Immature natural killer cell (primary cell): Measurements from ENCODE around the gene HINFP. TPM values are rescaled to one million over a fixed set of nuclear protein-coding genes. Genes with fewer than 3 reads are reported as not detected.

Experiments
- DNase-seq, 3 donors: peaks; one replicate each; pipeline ENCODE4 v3.0.0; 2022; ENCODE audit warnings: mixed read lengths in 1 of 3
- H3K27ac Mint-ChIP-seq, 6 donors: one replicate each; pipeline ENCODE4 v1.8.0; 2020; ENCODE audit warnings: mixed read lengths in 6 of 6, mild to moderate bottlenecking in 5 of 6, inconsistent platforms in 4 of 6, moderate library complexity in 3 of 6
- H3K27me3 Mint-ChIP-seq, 3 donors: one replicate each; pipeline ENCODE4 v1.8.0; 2020 to 2021; ENCODE audit warnings: low read depth in 3 of 3, mild to moderate bottlenecking in 3 of 3, mixed read lengths in 3 of 3, moderate library complexity in 3 of 3, inconsistent platforms in 1 of 3
- H3K36me3 Mint-ChIP-seq, 3 donors: one replicate each; pipeline ENCODE4 v1.8.0; 2020; ENCODE audit warnings: mixed read lengths in 3 of 3, inconsistent platforms in 2 of 3, mild to moderate bottlenecking in 2 of 3
- H3K4me1 Mint-ChIP-seq, 2 donors: one replicate each; pipeline ENCODE4 v1.8.0; 2020; ENCODE audit warnings: inconsistent platforms in 2 of 2, mild to moderate bottlenecking in 2 of 2, mixed read lengths in 2 of 2, moderate library complexity in 1 of 2
- H3K4me3 Mint-ChIP-seq, 5 donors: one replicate each; pipeline ENCODE4 v1.8.0; 2020; ENCODE audit warnings: mild to moderate bottlenecking in 5 of 5, mixed read lengths in 5 of 5, inconsistent platforms in 3 of 5, moderate library complexity in 3 of 5
- H3K9me3 Mint-ChIP-seq, 6 donors: one replicate each; pipeline ENCODE4 v1.8.0; 2020; ENCODE audit warnings: mild to moderate bottlenecking in 6 of 6, mixed read lengths in 6 of 6, inconsistent platforms in 4 of 6, moderate library complexity in 3 of 6
- polyA plus RNA-seq, 3 donors: library from polyadenylated mRNA; unstranded; fragments of 300-500 nt; fragmentation: Illumina TruSeq; gene quantifications; one replicate each; pipeline ENCODE4 v1.2.3, GENCODE V29; 2021

Gene HINFP
- polyA plus RNA-seq, 3 donors from 2014 or later = 9.2 to 18.6 (median 11.0) TPM

DNA sequence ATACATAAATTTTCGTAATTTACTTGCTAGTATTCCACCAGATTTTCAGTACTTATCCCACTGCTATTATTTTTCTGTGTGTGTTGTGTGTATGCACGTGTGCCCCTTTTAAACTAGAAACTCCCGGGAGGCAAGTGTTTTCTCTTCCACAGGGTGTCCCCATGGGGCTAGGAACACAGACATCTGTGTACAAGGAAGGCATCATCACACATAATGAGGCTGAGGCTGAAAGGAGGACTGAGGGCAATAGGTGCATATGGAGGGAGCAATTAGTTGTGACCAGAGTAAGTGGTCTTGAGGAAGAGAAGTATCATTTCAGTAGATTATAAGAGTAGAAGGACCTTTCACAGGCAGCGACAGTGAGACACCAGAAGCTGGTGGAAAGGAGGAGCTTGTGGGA is 17.6 kb upstream of the HINFP start:
- Mint-ChIP-seq H3K4me1 (peaks cover 58 to 59% of the 10 kb centered on the region in 2 donors), H3K4me3 (peak overlapping the region; percentile 64 to 93 (median 71))

DNA sequence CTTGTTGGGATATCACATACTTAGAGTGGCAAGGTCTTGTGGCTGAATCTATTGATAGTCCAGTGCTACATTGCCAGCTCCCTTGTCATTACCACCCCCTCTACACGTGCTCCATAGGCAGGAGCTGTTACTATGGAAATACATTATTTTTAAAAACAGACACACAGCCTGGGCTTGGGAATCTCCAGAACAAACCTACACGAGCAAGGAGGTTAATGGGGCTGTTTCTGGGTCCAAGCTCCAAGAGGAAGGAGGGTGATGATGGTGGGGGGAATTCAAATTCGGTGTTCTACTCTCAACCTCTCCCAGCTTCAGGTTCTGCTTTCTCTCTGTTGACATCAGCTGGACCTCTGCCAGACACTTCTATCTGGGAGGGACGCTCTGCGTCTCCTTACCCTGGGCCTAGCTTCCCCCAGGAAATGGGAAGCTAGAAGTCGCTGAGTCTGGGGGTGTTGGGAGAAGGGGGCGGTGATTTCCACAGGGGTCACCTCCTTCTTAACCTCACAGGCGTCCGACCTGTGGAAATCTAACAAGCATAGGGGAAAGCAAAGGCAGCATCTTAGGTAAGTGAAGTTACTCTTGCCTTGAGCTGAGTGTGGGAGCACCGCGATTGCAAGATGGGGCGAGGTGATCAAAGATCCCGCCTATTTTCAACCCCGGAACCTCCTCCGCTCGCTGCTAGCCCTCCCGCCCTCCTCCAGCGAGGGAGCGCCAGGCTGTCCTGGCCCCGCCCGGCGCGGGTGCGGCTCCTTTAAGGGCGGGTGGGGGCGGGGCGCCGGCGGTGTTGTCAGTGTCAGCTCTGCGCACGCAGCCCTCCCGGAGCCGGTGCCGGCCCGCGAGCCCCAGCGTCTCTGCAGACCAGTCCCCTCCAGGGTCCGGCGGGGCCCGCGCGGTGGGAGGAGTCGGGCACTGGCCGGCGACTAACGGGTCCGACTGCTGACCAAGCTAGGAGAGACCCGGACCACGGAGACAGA is 14.5 kb upstream of the HINFP start, which contains the start of gene C2CD2L:
TSS of gene C2CD2L (plus strand) at position 781 of the 974 bp plus-strand sequence. CDS start 398 bp downstream, outside the sequence.
- DNase-seq = peak; percentile 81 to 84 (median 84)
- Mint-ChIP-seq H3K4me1 (peaks cover 44 to 53% of the 10 kb centered on the region in 2 donors), H3K27ac (peak within 1 kb of the TSS; percentile 80 to 95 (median 91)), H3K36me3 (peaks cover 3 to 6% (median 5%) of the 10 kb centered on the region in 3 donors), H3K4me3 (peak within 1 kb of the TSS; percentile 88 to 95 (median 90)), H3K9me3 (no peaks in the 10 kb centered on the region), H3K27me3 (peaks cover 0 to 2% (median 2%) of the 10 kb centered on the region in 3 donors)

More for the DNA sequence above, 17.6 kb upstream of the HINFP start:
- Mint-ChIP-seq H3K36me3 (peaks cover under 1 to 2% (median 1%) of the 10 kb centered on the region in 3 donors), H3K9me3 (no peaks in the 10 kb centered on the region), H3K27me3 (peaks cover 0 to 2% (median 2%) of the 10 kb centered on the region in 3 donors), H3K27ac (peak overlapping the region in 3 of 6 donors; percentile 78 to 88 (median 87))
- no peak for DNase-seq

DNA sequence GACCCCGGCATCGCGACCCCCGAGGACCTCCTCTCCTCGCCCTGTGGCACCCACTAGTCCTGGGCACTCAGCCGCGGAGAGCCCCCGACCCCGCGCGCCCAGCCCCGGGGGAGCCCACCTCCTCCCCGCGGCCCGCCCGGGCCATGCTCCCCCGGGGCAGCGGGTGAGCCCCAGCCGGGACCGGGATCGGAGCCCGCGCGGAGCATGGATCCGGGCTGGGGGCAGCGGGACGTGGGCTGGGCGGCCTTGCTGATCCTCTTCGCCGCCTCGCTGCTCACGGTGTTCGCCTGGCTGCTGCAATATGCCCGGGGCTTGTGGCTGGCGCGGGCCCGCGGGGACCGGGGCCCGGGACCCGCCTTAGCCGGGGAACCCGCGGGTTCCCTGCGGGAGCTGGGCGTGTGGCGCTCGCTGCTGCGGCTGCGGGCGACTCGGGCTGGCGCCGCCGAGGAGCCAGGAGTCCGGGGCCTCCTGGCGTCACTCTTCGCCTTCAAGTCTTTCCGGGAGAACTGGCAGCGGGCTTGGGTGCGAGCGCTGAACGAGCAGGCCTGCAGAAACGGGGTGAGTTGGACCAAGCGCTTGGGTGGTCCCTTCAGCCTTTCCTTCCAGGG is 13.7 kb upstream of the HINFP start:
- peaks cover 5 to 7% (median 6%) of the 10 kb centered on the region in 3 donors for H3K36me3 Mint-ChIP-seq
- H3K4me3 Mint-ChIP-seq = peak overlapping the region; percentile 88 to 95 (median 90)
- H3K27ac Mint-ChIP-seq = peak overlapping the region; percentile 77 to 90 (median 82)
- peaks cover 37 to 45% of the 10 kb centered on the region in 2 donors for H3K4me1 Mint-ChIP-seq
- peaks cover 0 to 4% (median 2%) of the 10 kb centered on the region in 3 donors for H3K27me3 Mint-ChIP-seq
- DNase-seq = no peak
- H3K9me3 Mint-ChIP-seq = no peaks in the 10 kb centered on the region

DNA sequence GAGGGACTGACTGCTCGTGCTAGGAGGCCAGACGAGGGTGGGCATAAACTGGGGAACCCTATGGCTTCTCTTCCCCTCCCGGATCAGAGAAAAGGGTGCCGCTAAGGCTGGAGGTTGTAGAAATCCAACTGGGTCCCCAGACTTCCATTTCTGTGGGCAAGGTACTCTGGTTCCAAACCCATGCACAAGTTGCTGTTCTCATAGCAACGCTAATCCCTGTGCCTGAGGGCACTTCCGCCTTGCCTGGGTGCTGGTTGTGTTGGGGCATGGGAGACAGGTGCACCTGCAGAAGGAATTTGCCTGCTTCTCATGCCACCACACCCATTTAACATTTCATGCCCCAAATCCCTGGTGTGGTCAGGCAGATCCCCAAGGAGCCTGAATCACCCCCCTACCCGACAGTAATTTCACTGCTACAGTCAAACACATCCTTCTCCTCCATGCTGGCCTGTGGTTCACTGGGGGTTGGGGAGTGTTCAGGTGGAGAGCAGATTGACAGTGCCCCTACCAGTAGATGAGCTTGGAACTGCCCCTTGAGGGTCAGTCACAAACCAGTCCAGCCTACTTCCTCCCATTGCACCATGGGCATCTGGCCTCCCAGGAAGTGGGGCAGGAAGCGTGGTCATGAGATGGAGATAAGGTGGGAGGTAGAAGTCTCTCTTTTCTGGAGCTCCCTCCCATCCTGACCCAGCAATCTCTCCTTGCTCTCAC is 13.1 kb upstream of the HINFP start:
- DNase-seq = peak in 1 of 3 donors; percentile 26
- Mint-ChIP-seq H3K4me1 (peaks cover 34 to 45% of the 10 kb centered on the region in 2 donors), H3K36me3 (peaks cover 5 to 11% (median 7%) of the 10 kb centered on the region in 3 donors), H3K9me3 (no peaks in the 10 kb centered on the region), H3K27me3 (peaks cover 0 to 4% (median 2%) of the 10 kb centered on the region in 3 donors), H3K4me3 (peak overlapping the region; percentile 87 to 95 (median 90)), H3K27ac (peak overlapping the region; percentile 77 to 90 (median 82))

DNA sequence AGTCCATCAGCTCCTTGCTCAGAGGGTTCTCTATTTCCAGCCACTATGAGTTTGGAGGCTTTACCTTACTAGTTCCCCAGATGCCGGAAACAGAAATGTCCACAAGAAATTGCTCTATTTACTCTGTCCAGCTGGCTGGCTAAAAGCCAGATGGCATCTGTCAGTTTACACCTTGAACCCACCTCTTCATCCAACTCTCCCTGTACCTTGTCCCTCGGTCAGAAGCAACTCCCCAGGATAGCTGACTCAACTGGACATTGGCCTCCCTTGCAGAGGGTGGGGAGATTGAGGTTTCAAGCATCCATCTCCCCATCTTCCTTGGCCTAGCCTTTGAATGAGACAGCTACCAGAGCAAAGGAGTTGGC is 12.5 kb upstream of the HINFP start:
- Mint-ChIP-seq H3K27me3 (peaks cover 0 to 4% (median 2%) of the 10 kb centered on the region in 3 donors), H3K36me3 (peaks cover 5 to 11% (median 7%) of the 10 kb centered on the region in 3 donors), H3K4me1 (peaks cover 32 to 42% of the 10 kb centered on the region in 2 donors), H3K9me3 (no peaks in the 10 kb centered on the region), H3K27ac (peak overlapping the region; percentile 77 to 90 (median 82)), H3K4me3 (peak overlapping the region; percentile 87 to 95 (median 90))
- no peak for DNase-seq

DNA sequence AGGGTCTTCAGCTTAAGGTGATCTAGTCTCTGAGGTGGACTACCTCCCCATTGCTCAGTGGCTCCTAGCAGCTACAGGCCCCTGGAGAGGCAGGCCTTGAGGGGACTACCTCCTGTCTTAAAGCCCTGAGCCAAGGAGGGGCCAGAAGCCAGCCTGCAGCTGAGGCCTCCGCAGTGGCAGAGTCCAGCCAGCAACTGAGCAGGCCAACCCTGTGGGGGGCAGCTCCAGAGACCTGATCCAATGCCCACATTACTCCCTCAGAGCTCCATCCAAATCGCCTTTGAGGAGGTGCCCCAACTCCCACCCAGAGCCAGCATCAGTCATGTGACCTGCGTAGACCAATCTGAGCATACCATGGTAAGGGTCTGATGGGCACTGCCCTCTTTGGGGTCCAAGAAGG is 11.5 kb upstream of the HINFP start:
- peaks cover 5 to 15% (median 7%) of the 10 kb centered on the region in 3 donors for H3K36me3 Mint-ChIP-seq
- H3K27ac Mint-ChIP-seq = peak overlapping the region; percentile 12 to 82 (median 58)
- H3K4me3 Mint-ChIP-seq = peak overlapping the region in 3 of 5 donors; percentile 87 to 93 (median 90)
- no peaks in the 10 kb centered on the region for H3K9me3 Mint-ChIP-seq
- DNase-seq = no peak
- peaks cover 31 to 39% of the 10 kb centered on the region in 2 donors for H3K4me1 Mint-ChIP-seq
- peaks cover 0 to 4% (median 2%) of the 10 kb centered on the region in 3 donors for H3K27me3 Mint-ChIP-seq

DNA sequence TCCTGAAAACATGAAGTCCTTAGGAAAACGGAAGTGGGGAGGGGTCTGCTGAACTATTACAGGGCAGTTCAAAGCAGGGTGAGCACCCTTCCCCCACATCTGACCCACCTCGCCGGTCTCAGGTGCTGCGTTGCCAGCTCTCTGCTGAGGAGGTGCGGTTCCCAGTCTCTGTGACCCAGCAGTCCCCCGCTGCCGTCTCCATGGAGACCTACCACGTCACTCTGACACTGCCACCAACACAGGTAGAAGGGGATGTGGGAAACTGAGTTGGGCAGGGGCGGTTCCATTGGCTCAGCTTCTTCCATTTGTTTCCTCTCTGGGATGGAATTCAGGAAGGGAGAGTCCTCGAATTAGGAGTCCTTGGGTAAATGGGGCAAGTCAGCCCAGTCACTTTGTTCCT is 10.9 kb upstream of the HINFP start:
- Mint-ChIP-seq H3K4me1 (peaks cover 32 to 44% of the 10 kb centered on the region in 2 donors), H3K27ac (peak overlapping the region in 2 of 6 donors; percentile 35 to 69)

GRCh38 chr11:119111361-119111925 is 9.9 kb upstream of the HINFP start:
- H3K4me3 Mint-ChIP-seq = no peak overlapping the region
- H3K36me3 Mint-ChIP-seq = peaks cover 10 to 23% (median 14%) of the 10 kb centered on the region in 3 donors
- peaks cover 0 to 8% (median 2%) of the 10 kb centered on the region in 3 donors for H3K27me3 Mint-ChIP-seq
- no peak overlapping the region for H3K27ac Mint-ChIP-seq
- peaks cover 29 to 45% of the 10 kb centered on the region in 2 donors for H3K4me1 Mint-ChIP-seq
- no peaks in the 10 kb centered on the region for H3K9me3 Mint-ChIP-seq
- DNase-seq = no peak

More for the DNA sequence above, 10.9 kb upstream of the HINFP start:
- peaks cover 9 to 20% (median 11%) of the 10 kb centered on the region in 3 donors for H3K36me3 Mint-ChIP-seq
- no peak overlapping the region for H3K4me3 Mint-ChIP-seq
- peaks cover 0 to 4% (median 2%) of the 10 kb centered on the region in 3 donors for H3K27me3 Mint-ChIP-seq
- H3K9me3 Mint-ChIP-seq = no peaks in the 10 kb centered on the region
- DNase-seq = no peak

DNA sequence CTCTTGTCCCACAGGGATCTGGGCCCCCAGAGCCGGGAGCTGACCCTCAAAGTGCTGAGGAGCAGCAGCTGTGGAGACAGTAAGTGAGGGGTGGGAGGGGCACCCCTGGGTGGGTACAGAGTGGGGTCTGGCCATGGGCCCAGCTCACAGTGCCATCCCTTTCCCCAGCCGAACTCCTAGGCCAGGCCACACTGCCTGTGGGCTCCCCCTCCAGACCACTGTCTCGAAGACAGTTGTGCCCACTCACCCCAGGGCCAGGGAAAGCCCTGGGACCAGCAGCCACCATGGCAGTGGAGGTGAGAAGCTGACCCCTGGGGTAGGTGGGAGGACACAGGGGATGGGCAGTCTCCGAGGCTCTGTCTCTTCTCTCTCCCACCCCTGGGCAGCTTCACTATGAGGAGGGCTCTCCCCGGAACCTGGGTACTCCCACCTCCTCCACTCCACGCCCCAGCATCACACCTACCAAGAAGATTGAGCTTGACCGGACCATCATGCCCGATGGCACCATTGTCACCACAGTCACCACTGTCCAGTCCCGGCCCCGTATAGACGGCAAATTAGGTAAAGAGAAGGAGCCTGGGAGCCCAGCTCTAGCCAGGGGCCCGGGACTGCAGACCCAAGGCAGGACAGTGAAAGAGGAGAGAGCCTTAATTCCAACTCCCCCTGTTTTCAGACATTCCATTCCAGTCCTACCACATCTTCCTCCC is 8.9 kb upstream of the HINFP start:
- Mint-ChIP-seq H3K4me3 (no peak overlapping the region), H3K36me3 (peaks cover 10 to 23% (median 14%) of the 10 kb centered on the region in 3 donors), H3K27me3 (peaks cover 0 to 8% (median 2%) of the 10 kb centered on the region in 3 donors), H3K27ac (no peak overlapping the region), H3K4me1 (peaks cover 23 to 38% of the 10 kb centered on the region in 2 donors), H3K9me3 (no peaks in the 10 kb centered on the region)
- DNase-seq = no peak

GRCh38 chr11:119113716-119114115 is 7.7 kb upstream of the HINFP start:
- H3K27ac Mint-ChIP-seq = no peak overlapping the region
- peaks cover 14 to 30% of the 10 kb centered on the region in 2 donors for H3K4me1 Mint-ChIP-seq
- H3K36me3 Mint-ChIP-seq = peaks cover 10 to 23% (median 14%) of the 10 kb centered on the region in 3 donors
- H3K9me3 Mint-ChIP-seq = no peaks in the 10 kb centered on the region
- H3K4me3 Mint-ChIP-seq = no peak overlapping the region
- H3K27me3 Mint-ChIP-seq = peaks cover 0 to 7% (median 0%) of the 10 kb centered on the region in 3 donors
- DNase-seq = no peak

DNA sequence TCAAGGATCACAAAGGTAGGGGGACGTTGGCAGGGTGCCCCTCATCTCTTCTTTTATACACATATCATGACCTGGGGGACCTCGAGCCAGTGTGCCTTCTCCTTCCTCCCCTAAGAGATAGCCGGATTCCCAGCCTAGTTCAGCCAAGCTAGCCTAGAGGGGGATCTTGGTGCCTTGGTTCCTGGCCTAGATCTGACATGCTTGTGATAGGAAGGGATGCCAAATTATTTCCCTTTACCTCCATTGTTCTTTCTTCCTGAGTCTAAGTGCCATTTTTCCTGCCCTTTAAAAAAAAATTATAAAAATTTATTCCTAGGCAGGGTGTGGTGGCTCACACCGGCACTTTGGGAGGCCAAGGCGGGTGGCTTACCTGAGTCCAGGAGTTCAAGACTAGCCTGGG is 7.0 kb upstream of the HINFP start:
- no peak overlapping the region for H3K27ac Mint-ChIP-seq
- peaks cover 0 to 6% (median 0%) of the 10 kb centered on the region in 3 donors for H3K27me3 Mint-ChIP-seq
- no peak for DNase-seq
- peaks cover 8 to 23% of the 10 kb centered on the region in 2 donors for H3K4me1 Mint-ChIP-seq
- H3K36me3 Mint-ChIP-seq = peaks cover 10 to 23% (median 14%) of the 10 kb centered on the region in 3 donors
- H3K9me3 Mint-ChIP-seq = no peaks in the 10 kb centered on the region
- H3K4me3 Mint-ChIP-seq = no peak overlapping the region
